HCT116 (cell line): ENCODE data around the gene KIAA0825. TPM values are rescaled to one million over a fixed set of nuclear protein-coding genes. Genes with fewer than 3 reads are reported as not detected.

ENCODE experiments used
- ATAC-seq: fragments of 200-7000 bp; cut with Tn5 transposase; 2 replicates; pipeline ENCODE4 v1.9.1; 2020; ENCODE audit warnings: mild to moderate bottlenecking, moderate library complexity
- BruUV-seq: library from RNA; stranded (reverse); fragments of 400-500 nt; replicated peaks from 2 replicates; lab custom pipeline; 2021; lab: Mats Ljungman, UMichigan
- CTCF ChIA-PET: fragments of 300-600 bp; sonication (Branson Sonifier 250); formaldehyde crosslinking; loops from one replicate; lab custom pipeline; 2021; ENCODE audit warnings: antibody characterized with exemption; lab: Charles Lee
- POLR2A ChIA-PET: fragments of 300-600, 350-600 bp; sonication (Branson Sonifier 250); formaldehyde crosslinking; loops from one replicate; lab custom pipeline; 2021; ENCODE audit warnings: antibody characterized with exemption; lab: Charles Lee
- RAD21 ChIA-PET, 2 experiments: fragments of 300-600 bp; sonication (Branson Sonifier 250); formaldehyde crosslinking; loops; one replicate each; lab custom pipeline; 2023; ENCODE audit warnings: low total read pairs in 2 of 2; ENCODE audit not compliant: uncharacterized antibody in 2 of 2, unreplicated experiment in 2 of 2, low non-redundant PET in 1 of 2; lab: Charles Lee
- DNase-seq: peaks from one replicate; pipeline ENCODE4 v3.0.0-alpha.2; 2010; ENCODE audit warnings: low read depth, low spot score
- H2AFZ ChIP-seq: fragments of 200-600 bp; shearing (Covaris generic), sonication (generic); 2 replicates; pipeline ENCODE4 v1.6.1; 2017; ENCODE audit warnings: low read depth, mixed run types, mixed read lengths, antibody characterized with exemption, low read length; ENCODE audit not compliant: poor library complexity, severe bottlenecking
- H3K27ac ChIP-seq: 2 replicates; pipeline ENCODE4 v1.5.1; 2012; ENCODE audit warnings: low read depth, low read length
- H3K27me3 ChIP-seq: fragments of 200-600 bp; sonication (generic); 2 replicates; pipeline ENCODE4 v1.6.1; 2016; ENCODE audit warnings: mixed run types, low read length, mixed read lengths; ENCODE audit not compliant: insufficient read depth
- H3K36me3 ChIP-seq, 2 experiments: fragments of 200-500 bp in 1 of 2; fragments of 200-600 bp in 1 of 2; sonication (Bioruptor generic) in 1 of 2; sonication (generic) in 1 of 2; 2 replicates each; pipeline versions ENCODE4 v1.5.1 to v1.6.1; 2014 to 2016; ENCODE audit warnings: low read length in 2 of 2, inconsistent platforms in 1 of 2, mixed read lengths in 1 of 2, mixed run types in 1 of 2; ENCODE audit not compliant: insufficient read depth in 2 of 2, control insufficient read depth in 1 of 2
- H3K4me1 ChIP-seq, 2 experiments: fragments of 200-600 bp in 1 of 2; sonication (generic) in 1 of 2; 2 replicates each; pipeline versions ENCODE4 v1.5.1 to v1.6.1; 2012 to 2017; ENCODE audit warnings: low read length in 2 of 2, inconsistent platforms in 1 of 2, mild to moderate bottlenecking in 1 of 2, mixed read lengths in 1 of 2, mixed run types in 1 of 2, moderate library complexity in 1 of 2; ENCODE audit not compliant: insufficient read depth in 2 of 2, control insufficient read depth in 1 of 2
- H3K4me2 ChIP-seq: fragments of 200-600 bp; sonication (generic); 2 replicates; pipeline ENCODE4 v1.6.1; 2017; ENCODE audit warnings: mixed run types, low read length, mixed read lengths
- H3K4me3 ChIP-seq, 2 experiments: fragments of 200-600 bp in 1 of 2; sonication (generic) in 1 of 2; replicated peaks in 1 of 2; 2 replicates each; pipeline ENCODE4 v1.5.1; 2011 to 2016; ENCODE audit warnings: low read length in 2 of 2, control low read depth in 1 of 2, low read depth in 1 of 2, mild to moderate bottlenecking in 1 of 2, mixed read lengths in 1 of 2, mixed run types in 1 of 2
- H3K79me2 ChIP-seq: fragments of 200-600 bp; sonication (generic); 2 replicates; pipeline ENCODE4 v1.6.1; 2017; ENCODE audit warnings: mild to moderate bottlenecking, mixed run types, low read length, moderate library complexity, mixed read lengths; ENCODE audit not compliant: insufficient read depth
- H3K9ac ChIP-seq: fragments of 200-600 bp; sonication (generic); 2 replicates; pipeline ENCODE4 v1.6.1; 2016; ENCODE audit warnings: low read length, mixed read lengths
- H3K9me2 ChIP-seq: fragments of 200-600 bp; sonication (generic), shearing (Covaris generic); 2 replicates; pipeline ENCODE4 v1.6.1; 2017; ENCODE audit warnings: mixed run types, mild to moderate bottlenecking, moderate library complexity; ENCODE audit not compliant: insufficient read depth
- H3K9me3 ChIP-seq, 2 experiments: fragments of 200-500 bp in 1 of 2; fragments of 200-600 bp in 1 of 2; sonication (Bioruptor generic) in 1 of 2; sonication (generic) in 1 of 2; 2 replicates each; pipeline ENCODE4 v1.6.1; 2014 to 2017; ENCODE audit warnings: low read length in 2 of 2, mixed read lengths in 2 of 2, inconsistent platforms in 1 of 2, low read depth in 1 of 2, mild to moderate bottlenecking in 1 of 2, mixed run types in 1 of 2, moderate library complexity in 1 of 2; ENCODE audit not compliant: control insufficient read depth in 1 of 2, insufficient read depth in 1 of 2
- H4K20me1 ChIP-seq: fragments of 200-600 bp; sonication (generic), shearing (Covaris generic); 2 replicates; pipeline ENCODE4 v1.6.1; 2017; ENCODE audit warnings: mixed run types, mild to moderate bottlenecking, moderate library complexity; ENCODE audit not compliant: insufficient read depth
- ATF3 ChIP-seq: IDR thresholded peaks from 2 replicates; pipeline ENCODE4 v1.6.1; 2012
- CBX3 ChIP-seq: IDR thresholded peaks from 2 replicates; pipeline ENCODE4 v1.6.1; 2012; ENCODE audit warnings: low read depth
- CEBPB ChIP-seq: IDR thresholded peaks from 2 replicates; pipeline ENCODE4 v1.6.1; 2012; ENCODE audit warnings: low read depth
- EZH2 ChIP-seq: fragments of 200-600 bp; sonication (generic); IDR thresholded peaks from 2 replicates; pipeline ENCODE4 v1.6.1; 2017; ENCODE audit warnings: antibody characterized with exemption, mixed run types
- EZH2phosphoT487 ChIP-seq: fragments of 200-600 bp; IDR thresholded peaks from 2 replicates; pipeline ENCODE4 v1.6.1; 2018; ENCODE audit warnings: antibody characterized with exemption, borderline replicate concordance
- JUND ChIP-seq: IDR thresholded peaks from 2 replicates; pipeline ENCODE4 v1.6.1; 2012
- MAX ChIP-seq: IDR thresholded peaks from 2 replicates; pipeline ENCODE4 v1.6.1; 2012
- POLR2A ChIP-seq: IDR thresholded peaks from 2 replicates; pipeline ENCODE4 v1.7.0; 2011; ENCODE audit warnings: borderline replicate concordance; ENCODE audit not compliant: insufficient read depth, insufficient read length; ENCODE audit errors: extremely low read depth
- POLR2AphosphoS5 ChIP-seq: IDR thresholded peaks from 2 replicates; pipeline ENCODE4 v1.6.1; 2011; ENCODE audit warnings: mild to moderate bottlenecking, low read depth, low read length, moderate library complexity
- RAD21 ChIP-seq: IDR thresholded peaks from 2 replicates; pipeline ENCODE4 v1.6.1; 2012; ENCODE audit warnings: low read depth, mild to moderate bottlenecking
- REST ChIP-seq: IDR thresholded peaks from 2 replicates; pipeline ENCODE4 v1.6.1; 2012; ENCODE audit warnings: low read depth
- SRF ChIP-seq: IDR thresholded peaks from 2 replicates; pipeline ENCODE4 v1.6.1; 2012; ENCODE audit warnings: low read depth
- TCF7L2 ChIP-seq: IDR thresholded peaks from 2 replicates; pipeline ENCODE4 v1.7.0; 2011; ENCODE audit warnings: borderline replicate concordance, inconsistent platforms; ENCODE audit not compliant: insufficient read depth, insufficient read length; ENCODE audit errors: extremely low read depth
- ZFX ChIP-seq: fragments of 450-650 bp; IDR thresholded peaks from 2 replicates; pipeline ENCODE4 v1.6.1; 2017
- intact Hi-C: fragments of 100-400 bp; cut with micrococcal nuclease; formaldehyde crosslinking; loops from 2 replicates; pipeline ENCODE4 v1.10.0; 2022
- total RNA-seq: library from RNA; stranded (reverse); gene quantifications from one replicate; pipeline ENCODE4 v1.2.1, GENCODE V29; 2021; ENCODE audit not compliant: unreplicated experiment

Gene KIAA0825
- total RNA-seq, 1 experiment from 2014 or later = 1.4 TPM

GRCh38 chr5:94621763-94622162 is 3.4 kb upstream of the KIAA0825 start:
- intact Hi-C loops = no loop called here
- Histone ChIP-seq H3K36me3 (no peaks in the 10 kb centered on the region), H3K9me3 (no peaks in the 10 kb centered on the region), H4K20me1 (peaks cover 4% of the 10 kb centered on the region; the same call in 1 of the 2 replicates), H3K4me2 (no peak overlapping the region), H3K4me1 (peaks cover 5 to 18% of the 10 kb centered on the region in 2 experiments), H3K27me3 (no peaks in the 10 kb centered on the region), H3K79me2 (peaks cover 83% of the 10 kb centered on the region), H3K4me3 (no peak overlapping the region), H3K27ac (no peak overlapping the region), H3K9me2 (no peaks in the 10 kb centered on the region), H2AFZ (no peak overlapping the region)
- CTCF ChIA-PET = no interaction called here
- no TSS peak for BruUV-seq
- POLR2A ChIA-PET = no interaction called here
- ATAC-seq (no peak), DNase-seq (no peak)
- RAD21 ChIA-PET = no interaction called here
- TF ChIP-seq EZH2 (no peak), MAX (no peak), JUND (no peak), SRF (no peak), ATF3 (no peak), EZH2phosphoT487 (no peak), ZFX (no peak), REST (no peak), CBX3 (no peak), CEBPB (no peak), TCF7L2 (no peak), POLR2A (no peak), POLR2AphosphoS5 (no peak), RAD21 (no peak)
- TF ChIP-seq, all 23 proteins: peak for 0
- H3K9ac ChIP-seq = no peak overlapping the region
